CD14-positive monocyte (primary cell): ENCODE measurements around the gene CCDC50. TPM values are rescaled to one million over a fixed set of nuclear protein-coding genes. Genes with fewer than 3 reads are reported as not detected.

Experiments used
- DNase-seq, 3 donors: peaks; one replicate each; pipeline ENCODE4 v3.0.0-alpha.2; 2011 to 2022
- H2AFZ ChIP-seq: 2 replicates; pipeline ENCODE4 v1.6.0; 2012; ENCODE audit warnings: mild to moderate bottlenecking, low read depth, low read length, inconsistent platforms; ENCODE audit not compliant: insufficient read depth, poor library complexity, severe bottlenecking
- H3K27ac ChIP-seq, 2 donors: 1 replicate in 1 of 2; 2 replicates in 1 of 2; pipeline ENCODE4 v1.5.1; 2012 to 2013; ENCODE audit warnings: low read length in 2 of 2, control low read depth in 1 of 2, inconsistent platforms in 1 of 2, low read depth in 1 of 2, mild to moderate bottlenecking in 1 of 2
- H3K27me3 ChIP-seq, 2 donors: one replicate each; pipeline versions ENCODE4 v1.6.0 to v1.6.1; 2011 to 2013; ENCODE audit warnings: low read length in 2 of 2; ENCODE audit not compliant: control insufficient read depth in 2 of 2, insufficient read depth in 2 of 2
- H3K36me3 ChIP-seq, 2 donors: replicated peaks in 1 of 2; 1 replicate in 1 of 2; 2 replicates in 1 of 2; pipeline versions ENCODE4 v1.5.1 to v1.6.1; 2012 to 2013; ENCODE audit warnings: low read length in 2 of 2, control low read depth in 1 of 2, inconsistent platforms in 1 of 2, mild to moderate bottlenecking in 1 of 2; ENCODE audit not compliant: insufficient read depth in 2 of 2, control insufficient read depth in 1 of 2
- H3K4me1 ChIP-seq, 2 donors: 1 replicate in 1 of 2; 2 replicates in 1 of 2; pipeline versions ENCODE4 v1.5.1 to v1.6.1; 2012 to 2013; ENCODE audit warnings: low read length in 2 of 2, control low read depth in 1 of 2, inconsistent platforms in 1 of 2, mild to moderate bottlenecking in 1 of 2, moderate library complexity in 1 of 2; ENCODE audit not compliant: insufficient read depth in 2 of 2, control insufficient read depth in 1 of 2
- H3K4me2 ChIP-seq: replicated peaks from 2 replicates; pipeline ENCODE3; 2012; ENCODE audit warnings: low read length, moderate library complexity, mild to moderate bottlenecking; ENCODE audit not compliant: poor library complexity, severe bottlenecking; ENCODE audit errors: extremely low read depth
- H3K4me3 ChIP-seq, 3 experiments: fragments of 200-600 bp in 1 of 3; sonication (generic) in 1 of 3; replicated peaks in 1 of 3; 1 replicate in 2 of 3; 2 replicates in 1 of 3; pipeline ENCODE4 v1.5.1; 2011 to 2013; ENCODE audit warnings: low read length in 3 of 3, mild to moderate bottlenecking in 3 of 3, control low read depth in 2 of 3, low read depth in 2 of 3, inconsistent platforms in 1 of 3, moderate library complexity in 1 of 3
- H3K79me2 ChIP-seq: 2 replicates; pipeline ENCODE4 v1.6.0; 2012; ENCODE audit warnings: mild to moderate bottlenecking, control low read depth, inconsistent platforms, low read length, moderate library complexity; ENCODE audit not compliant: insufficient read depth
- H3K9ac ChIP-seq: 2 replicates; pipeline ENCODE4 v1.6.0; 2017; ENCODE audit warnings: low read length, mild to moderate bottlenecking; ENCODE audit not compliant: insufficient read depth, poor library complexity, severe bottlenecking
- H3K9me3 ChIP-seq, 2 donors: replicated peaks in 1 of 2; 1 replicate in 1 of 2; 2 replicates in 1 of 2; pipeline versions ENCODE4 v1.5.1 to v1.6.1; 2012 to 2013; ENCODE audit warnings: low read length in 2 of 2, control low read depth in 1 of 2; ENCODE audit not compliant: control insufficient read depth in 1 of 2, insufficient read depth in 1 of 2
- H4K20me1 ChIP-seq: 2 replicates; pipeline ENCODE4 v1.6.0; 2012; ENCODE audit warnings: mild to moderate bottlenecking, low read length, control low read depth, moderate library complexity; ENCODE audit not compliant: insufficient read depth
- H3K27ac Mint-ChIP-seq, 7 donors: one replicate each; pipeline ENCODE4 v1.8.0; 2020; ENCODE audit warnings: mild to moderate bottlenecking in 7 of 7, mixed read lengths in 7 of 7, moderate library complexity in 6 of 7, inconsistent platforms in 2 of 7
- H3K27me3 Mint-ChIP-seq, 3 donors: one replicate each; pipeline ENCODE4 v1.8.0; 2021 to 2022; ENCODE audit warnings: low read depth in 3 of 3, mild to moderate bottlenecking in 3 of 3, mixed read lengths in 3 of 3, moderate library complexity in 3 of 3, inconsistent platforms in 1 of 3
- H3K36me3 Mint-ChIP-seq, 2 donors: one replicate each; pipeline ENCODE4 v1.8.0; 2020; ENCODE audit warnings: mixed read lengths in 2 of 2, inconsistent platforms in 1 of 2, mild to moderate bottlenecking in 1 of 2
- H3K4me1 Mint-ChIP-seq: one replicate; pipeline ENCODE4 v1.8.0; 2020; ENCODE audit warnings: mild to moderate bottlenecking, mixed read lengths
- H3K4me3 Mint-ChIP-seq, 2 donors: one replicate each; pipeline ENCODE4 v1.8.0; 2020; ENCODE audit warnings: mild to moderate bottlenecking in 2 of 2, mixed read lengths in 2 of 2, moderate library complexity in 1 of 2
- H3K9me3 Mint-ChIP-seq, 7 donors: one replicate each; pipeline ENCODE4 v1.8.0; 2020 to 2022; ENCODE audit warnings: mixed read lengths in 7 of 7, mild to moderate bottlenecking in 6 of 7, moderate library complexity in 6 of 7, inconsistent platforms in 2 of 7
- WGBS: methylation state at CpG from one replicate; pipeline ENCODE4 v1.1.5; 2013; ENCODE audit warnings: missing lambda C conversion rate; ENCODE audit not compliant: insufficient coverage; 5-methylcytosine and 5-hydroxymethylcytosine counted together
- intact Hi-C, 2 donors: fragments of 100-400 bp; cut with micrococcal nuclease; formaldehyde crosslinking; loops; one replicate each; pipeline versions ENCODE4 v1.15.0 to v1.15.1; 2023
- polyA plus RNA-seq, 3 donors: library from polyadenylated mRNA; depleted of rRNA in 1 of 3; unstranded in 2 of 3; stranded (reverse) in 1 of 3; fragments of 300-500 nt in 2 of 3; fragments of >200 nt in 1 of 3; fragmentation: Illumina TruSeq in 2 of 3; gene quantifications; 1 replicate in 2 of 3; 2 replicates in 1 of 3; pipeline ENCODE4 v1.2.3, GENCODE V29; 2012 to 2021
- TF ChIP-seq, protein P1 (sequence below): fragments of 200-600 bp; IDR thresholded peaks from one replicate; pipeline ENCODE4 v1.8.0; 2022; ENCODE audit warnings: antibody characterized with exemption, mild to moderate bottlenecking

The CCDC50 gene
- polyA plus RNA-seq, 3 donors = 13.3 to 29.2 (median 25.8) TPM

DNA sequence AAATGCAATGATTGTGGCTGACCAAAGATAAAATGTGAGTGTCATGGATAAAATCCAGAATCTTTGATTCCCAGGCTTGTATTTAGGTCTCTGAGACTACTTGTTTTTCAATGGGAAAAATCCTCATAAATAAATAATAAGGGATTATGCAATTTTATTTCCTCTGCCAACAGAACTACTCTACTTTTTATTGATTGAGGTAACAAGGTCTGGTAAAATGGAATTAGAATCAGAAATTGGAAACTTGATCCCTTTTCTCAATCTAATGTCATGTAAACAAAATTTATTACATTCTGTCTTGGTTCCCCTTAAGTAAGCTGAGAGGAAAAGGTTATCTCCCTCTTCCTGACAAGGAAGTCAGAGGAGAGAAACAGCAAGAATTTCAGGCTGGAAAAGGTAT is 48.3 kb upstream of the CCDC50 start:
- Mint-ChIP-seq H3K36me3 (no peaks in the 10 kb centered on the region), H3K4me1 (peaks cover 2% of the 10 kb centered on the region), H3K27ac (no peak overlapping the region), H3K27me3 (no peaks in the 10 kb centered on the region), H3K9me3 (peaks cover 0 to 4% (median 1%) of the 10 kb centered on the region in 7 donors), H3K4me3 (no peak overlapping the region)
- no peak overlapping the region for H3K27ac ChIP-seq
- H2AFZ ChIP-seq = no peak overlapping the region
- H4K20me1 ChIP-seq = no peaks in the 10 kb centered on the region
- no peaks in the 10 kb centered on the region for H3K79me2 ChIP-seq
- H3K4me2 ChIP-seq = no peak overlapping the region
- TF ChIP-seq, protein P1, sequence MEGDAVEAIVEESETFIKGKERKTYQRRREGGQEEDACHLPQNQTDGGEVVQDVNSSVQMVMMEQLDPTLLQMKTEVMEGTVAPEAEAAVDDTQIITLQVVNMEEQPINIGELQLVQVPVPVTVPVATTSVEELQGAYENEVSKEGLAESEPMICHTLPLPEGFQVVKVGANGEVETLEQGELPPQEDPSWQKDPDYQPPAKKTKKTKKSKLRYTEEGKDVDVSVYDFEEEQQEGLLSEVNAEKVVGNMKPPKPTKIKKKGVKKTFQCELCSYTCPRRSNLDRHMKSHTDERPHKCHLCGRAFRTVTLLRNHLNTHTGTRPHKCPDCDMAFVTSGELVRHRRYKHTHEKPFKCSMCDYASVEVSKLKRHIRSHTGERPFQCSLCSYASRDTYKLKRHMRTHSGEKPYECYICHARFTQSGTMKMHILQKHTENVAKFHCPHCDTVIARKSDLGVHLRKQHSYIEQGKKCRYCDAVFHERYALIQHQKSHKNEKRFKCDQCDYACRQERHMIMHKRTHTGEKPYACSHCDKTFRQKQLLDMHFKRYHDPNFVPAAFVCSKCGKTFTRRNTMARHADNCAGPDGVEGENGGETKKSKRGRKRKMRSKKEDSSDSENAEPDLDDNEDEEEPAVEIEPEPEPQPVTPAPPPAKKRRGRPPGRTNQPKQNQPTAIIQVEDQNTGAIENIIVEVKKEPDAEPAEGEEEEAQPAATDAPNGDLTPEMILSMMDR = no peak
- H3K9ac ChIP-seq = no peak overlapping the region
- H3K36me3 ChIP-seq = no peaks in the 10 kb centered on the region
- H3K9me3 ChIP-seq = peaks cover 0 to 4% of the 10 kb centered on the region in 2 donors
- no peaks in the 10 kb centered on the region for H3K4me1 ChIP-seq
- no peak overlapping the region for H3K4me3 ChIP-seq
- no peak for DNase-seq
- intact Hi-C loops = no loop called here
- no peaks in the 10 kb centered on the region for H3K27me3 ChIP-seq

DNA sequence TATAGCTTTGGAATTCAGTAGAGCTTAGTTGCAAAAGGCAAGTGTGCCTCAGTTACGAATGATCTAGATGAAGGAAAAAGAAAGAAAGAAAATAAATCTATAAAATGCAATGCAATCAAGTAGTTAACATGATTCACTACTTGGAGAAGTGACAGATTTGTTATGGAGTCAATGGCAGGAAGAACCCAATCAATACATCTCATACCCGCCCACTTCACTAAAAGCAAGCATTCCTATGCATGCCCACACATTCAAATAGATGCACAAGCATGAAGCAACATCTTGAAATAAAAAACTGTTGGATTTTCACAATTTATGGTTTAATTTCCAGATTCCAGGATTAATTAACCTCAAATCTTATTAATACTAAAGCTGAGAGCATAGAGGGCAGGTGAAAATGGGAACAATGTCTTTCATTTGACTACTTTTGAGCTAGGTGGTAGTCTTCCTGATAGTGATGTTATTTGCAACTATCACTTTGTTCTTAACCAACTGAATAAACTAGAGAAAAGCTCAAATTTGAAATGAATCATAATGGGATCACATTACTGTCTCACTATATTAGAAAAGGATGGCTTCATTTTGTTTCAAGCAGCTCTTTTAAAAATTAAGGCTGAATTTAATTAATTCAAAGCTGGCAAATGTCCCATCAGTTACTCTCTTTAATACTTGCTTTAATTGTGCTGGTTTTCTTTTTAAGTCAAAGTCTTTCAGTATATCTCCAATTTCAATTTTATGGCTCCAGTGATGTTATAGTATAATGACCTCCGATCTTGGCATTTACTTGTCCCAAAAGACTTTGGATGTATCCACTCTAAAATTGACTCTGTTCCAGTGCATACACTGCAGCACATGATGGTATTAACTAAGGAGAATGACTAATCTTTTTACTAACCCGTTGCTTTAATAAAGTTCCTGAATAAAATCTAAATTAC is 46.7 kb upstream of the CCDC50 start:
- H3K36me3 Mint-ChIP-seq = no peaks in the 10 kb centered on the region
- H3K4me1 Mint-ChIP-seq = peaks cover 2% of the 10 kb centered on the region
- DNase-seq = no peak
- Histone ChIP-seq H3K27ac (no peak overlapping the region), H2AFZ (no peak overlapping the region), H3K27me3 (no peaks in the 10 kb centered on the region), H3K79me2 (no peaks in the 10 kb centered on the region), H3K36me3 (no peaks in the 10 kb centered on the region), H3K9ac (no peak overlapping the region), H3K4me1 (no peaks in the 10 kb centered on the region), H3K4me3 (no peak overlapping the region), H3K4me2 (no peak overlapping the region), H4K20me1 (no peaks in the 10 kb centered on the region), H3K9me3 (peaks cover 0 to 4% of the 10 kb centered on the region in 2 donors)
- WGBS = no CpG with 5 or more reads among the region's 4 CpGs
- intact Hi-C loops = no loop called here
- peaks cover 0 to under 1% (median 0%) of the 10 kb centered on the region in 3 donors for H3K27me3 Mint-ChIP-seq
- TF ChIP-seq, protein P1 = no peak
- H3K27ac Mint-ChIP-seq = no peak overlapping the region
- no peak overlapping the region for H3K4me3 Mint-ChIP-seq
- peaks cover 0 to 6% (median 1%) of the 10 kb centered on the region in 7 donors for H3K9me3 Mint-ChIP-seq
